ENCODE results near the gene SMAP1. TPM values are rescaled to one million over a fixed set of nuclear protein-coding genes. Genes with fewer than 3 reads are reported as not detected.
"Not testable (repeated sequence)": the region's sequence is repeated elsewhere in the genome, so short reads cannot be mapped to it uniquely, and the experiment has no call there.

SMAP1 gene
- total RNA-seq, 2 donors from 2014 or later, result 36.6 to 49.4 TPM

DNA sequence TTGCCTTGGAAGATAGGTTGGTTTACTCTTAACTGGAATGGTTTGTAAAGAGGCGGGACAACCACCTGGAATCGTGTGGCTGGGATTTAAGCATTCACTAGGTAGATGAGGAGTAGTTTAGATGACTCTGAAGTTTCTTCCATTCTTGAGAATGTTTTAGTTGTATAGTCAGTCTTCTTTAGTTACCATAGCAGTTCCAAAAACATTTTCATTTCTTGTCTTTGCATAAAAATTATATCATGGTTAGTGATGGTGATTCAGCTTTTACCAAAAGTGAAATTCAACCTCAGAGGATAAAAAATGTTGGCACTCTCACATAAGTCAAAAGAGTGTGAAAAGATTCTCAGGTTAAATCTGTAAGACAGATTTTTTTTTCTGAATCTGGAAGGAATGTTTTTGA, 70.3 kb downstream of the SMAP1 start:
- Mint-ChIP-seq H3K27ac (no peak overlapping the region), H3K4me1 (no peaks in the 10 kb centered on the region), H3K4me3 (no peak overlapping the region), H3K27me3 (ENCODE audit: insufficient read depth) (no peaks in the 10 kb centered on the region), H3K9me3 (peaks cover 30% of the 10 kb centered on the region), H3K36me3 (ENCODE audit: low read depth) (peaks cover 49% of the 10 kb centered on the region)
- Histone ChIP-seq H3K4me1 (ENCODE audit: control insufficient read depth, insufficient read depth, low read length) (no peaks in the 10 kb centered on the region), H3K9ac (ENCODE audit: extremely low read depth, low read length, poor library complexity, severe bottlenecking) (no peak overlapping the region), H3K27ac (ENCODE audit: low read depth, low read length) (no peak overlapping the region), H3K27me3 (ENCODE audit: control insufficient read depth, insufficient read depth, low read length, poor library complexity, severe bottlenecking) (no peaks in the 10 kb centered on the region), H3K4me3 (ENCODE audit: low read length) (no peak overlapping the region), H3K9me3 (ENCODE audit: control insufficient read depth, low read length) (peaks cover 24% of the 10 kb centered on the region), H3K36me3 (ENCODE audit: control insufficient read depth, insufficient read depth, low read length) (peaks cover 49% of the 10 kb centered on the region)
- DNase-seq, result no peak
- TF ChIP-seq, protein P1, sequence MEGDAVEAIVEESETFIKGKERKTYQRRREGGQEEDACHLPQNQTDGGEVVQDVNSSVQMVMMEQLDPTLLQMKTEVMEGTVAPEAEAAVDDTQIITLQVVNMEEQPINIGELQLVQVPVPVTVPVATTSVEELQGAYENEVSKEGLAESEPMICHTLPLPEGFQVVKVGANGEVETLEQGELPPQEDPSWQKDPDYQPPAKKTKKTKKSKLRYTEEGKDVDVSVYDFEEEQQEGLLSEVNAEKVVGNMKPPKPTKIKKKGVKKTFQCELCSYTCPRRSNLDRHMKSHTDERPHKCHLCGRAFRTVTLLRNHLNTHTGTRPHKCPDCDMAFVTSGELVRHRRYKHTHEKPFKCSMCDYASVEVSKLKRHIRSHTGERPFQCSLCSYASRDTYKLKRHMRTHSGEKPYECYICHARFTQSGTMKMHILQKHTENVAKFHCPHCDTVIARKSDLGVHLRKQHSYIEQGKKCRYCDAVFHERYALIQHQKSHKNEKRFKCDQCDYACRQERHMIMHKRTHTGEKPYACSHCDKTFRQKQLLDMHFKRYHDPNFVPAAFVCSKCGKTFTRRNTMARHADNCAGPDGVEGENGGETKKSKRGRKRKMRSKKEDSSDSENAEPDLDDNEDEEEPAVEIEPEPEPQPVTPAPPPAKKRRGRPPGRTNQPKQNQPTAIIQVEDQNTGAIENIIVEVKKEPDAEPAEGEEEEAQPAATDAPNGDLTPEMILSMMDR (conservative IDR thresholded peaks at IDR 0.05), result no peak
- 88 to 98% methylated on average over 1 to 2 of the region's 2 CpGs for WGBS, 2 experiments (ENCODE audit: insufficient coverage in 1 of 2, insufficient read length in 1 of 2)

GRCh38 chr6:70739534-70739933, 71.9 kb downstream of the SMAP1 start:
- H3K4me1 ChIP-seq (ENCODE audit: control insufficient read depth, insufficient read depth, low read length), result no peaks in the 10 kb centered on the region
- H3K4me1 Mint-ChIP-seq, result no peaks in the 10 kb centered on the region
- TF ChIP-seq, protein P1 (conservative IDR thresholded peaks at IDR 0.05), result no peak
- no peak overlapping the region for H3K4me3 ChIP-seq (ENCODE audit: low read length)
- H3K36me3 Mint-ChIP-seq (ENCODE audit: low read depth), result peaks cover 48% of the 10 kb centered on the region
- H3K9ac ChIP-seq (ENCODE audit: extremely low read depth, low read length, poor library complexity, severe bottlenecking), result no peak overlapping the region
- H3K9me3 ChIP-seq (ENCODE audit: control insufficient read depth, low read length), result peaks cover 24% of the 10 kb centered on the region
- no peak overlapping the region for H3K27ac Mint-ChIP-seq
- H3K27ac ChIP-seq (ENCODE audit: low read depth, low read length), result no peak overlapping the region
- no peaks in the 10 kb centered on the region for H3K27me3 Mint-ChIP-seq (ENCODE audit: insufficient read depth)
- no CpG with 5 or more reads among the region's 2 CpGs for WGBS, 2 experiments (ENCODE audit: insufficient coverage in 1 of 2, insufficient read length in 1 of 2)
- H3K27me3 ChIP-seq (ENCODE audit: control insufficient read depth, insufficient read depth, low read length, poor library complexity, severe bottlenecking), result no peaks in the 10 kb centered on the region
- H3K36me3 ChIP-seq (ENCODE audit: control insufficient read depth, insufficient read depth, low read length), result peaks cover 36% of the 10 kb centered on the region
- H3K9me3 Mint-ChIP-seq, result peaks cover 37% of the 10 kb centered on the region
- no peak for DNase-seq
- H3K4me3 Mint-ChIP-seq, result no peak overlapping the region

- not testable (repeated sequence) for H3K27ac Mint-ChIP-seq; H3K27ac ChIP-seq (ENCODE audit: low read depth, low read length); H3K4me3 ChIP-seq (ENCODE audit: low read length); H3K27me3 Mint-ChIP-seq (ENCODE audit: insufficient read depth); H3K4me1 Mint-ChIP-seq; H3K9ac ChIP-seq (ENCODE audit: extremely low read depth, low read length, poor library complexity, severe bottlenecking); H3K4me3 Mint-ChIP-seq; DNase-seq; H3K27me3 ChIP-seq (ENCODE audit: control insufficient read depth, insufficient read depth, low read length, poor library complexity, severe bottlenecking); H3K4me1 ChIP-seq (ENCODE audit: control insufficient read depth, insufficient read depth, low read length)
- peaks cover 29% of the 10 kb centered on the region for H3K36me3 ChIP-seq (ENCODE audit: control insufficient read depth, insufficient read depth, low read length)
- WGBS, 2 experiments (ENCODE audit: insufficient coverage in 1 of 2, insufficient read length in 1 of 2), result 93 to 100% methylated on average over 1 to 2 of the region's 2 CpGs
- Mint-ChIP-seq H3K9me3 (peaks cover 41% of the 10 kb centered on the region), H3K36me3 (ENCODE audit: low read depth) (peaks cover 46% of the 10 kb centered on the region)
- peaks cover 24% of the 10 kb centered on the region for H3K9me3 ChIP-seq (ENCODE audit: control insufficient read depth, low read length)
These were observed 73.1 kb downstream of the SMAP1 start for GRCh38 chr6:70740746-70741145.

DNA sequence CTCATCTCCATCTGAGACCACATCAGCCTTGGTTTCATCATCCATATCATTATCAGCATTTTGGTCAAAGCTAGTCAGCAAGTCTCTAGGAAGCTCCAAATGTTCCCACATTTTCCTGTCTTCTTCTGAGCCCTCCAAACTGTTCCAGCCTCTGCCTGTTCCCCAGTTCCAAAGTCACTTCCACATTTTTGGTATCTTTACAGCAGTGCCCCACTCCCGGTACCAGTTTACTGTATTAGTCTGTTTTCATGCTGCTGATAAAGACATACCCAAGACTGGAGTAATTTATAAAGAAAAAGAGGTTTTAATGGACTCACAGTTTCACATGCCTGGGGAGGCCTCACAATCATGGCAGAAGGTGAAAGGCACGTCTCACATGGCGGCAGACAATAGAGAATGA, 74.8 kb downstream of the SMAP1 start:
- not testable (repeated sequence) for H3K4me3 Mint-ChIP-seq; H3K4me3 ChIP-seq (ENCODE audit: low read length); DNase-seq; H3K9ac ChIP-seq (ENCODE audit: extremely low read depth, low read length, poor library complexity, severe bottlenecking); H3K27me3 Mint-ChIP-seq (ENCODE audit: insufficient read depth); H3K27me3 ChIP-seq (ENCODE audit: control insufficient read depth, insufficient read depth, low read length, poor library complexity, severe bottlenecking); H3K27ac Mint-ChIP-seq; H3K4me1 ChIP-seq (ENCODE audit: control insufficient read depth, insufficient read depth, low read length); H3K27ac ChIP-seq (ENCODE audit: low read depth, low read length); H3K4me1 Mint-ChIP-seq
- Histone ChIP-seq H3K9me3 (ENCODE audit: control insufficient read depth, low read length) (peaks cover 24% of the 10 kb centered on the region), H3K36me3 (ENCODE audit: control insufficient read depth, insufficient read depth, low read length) (peaks cover 29% of the 10 kb centered on the region)
- H3K36me3 Mint-ChIP-seq (ENCODE audit: low read depth), result peaks cover 46% of the 10 kb centered on the region
- H3K9me3 Mint-ChIP-seq, result peaks cover 41% of the 10 kb centered on the region
- 94 to 96% methylated on average over 3 of the region's 3 CpGs for WGBS, 2 experiments (ENCODE audit: insufficient coverage in 1 of 2, insufficient read length in 1 of 2)

Data from endodermal cell (in vitro differentiated cells).